Measurements from ENCODE around the gene GRWD1.

DNA sequence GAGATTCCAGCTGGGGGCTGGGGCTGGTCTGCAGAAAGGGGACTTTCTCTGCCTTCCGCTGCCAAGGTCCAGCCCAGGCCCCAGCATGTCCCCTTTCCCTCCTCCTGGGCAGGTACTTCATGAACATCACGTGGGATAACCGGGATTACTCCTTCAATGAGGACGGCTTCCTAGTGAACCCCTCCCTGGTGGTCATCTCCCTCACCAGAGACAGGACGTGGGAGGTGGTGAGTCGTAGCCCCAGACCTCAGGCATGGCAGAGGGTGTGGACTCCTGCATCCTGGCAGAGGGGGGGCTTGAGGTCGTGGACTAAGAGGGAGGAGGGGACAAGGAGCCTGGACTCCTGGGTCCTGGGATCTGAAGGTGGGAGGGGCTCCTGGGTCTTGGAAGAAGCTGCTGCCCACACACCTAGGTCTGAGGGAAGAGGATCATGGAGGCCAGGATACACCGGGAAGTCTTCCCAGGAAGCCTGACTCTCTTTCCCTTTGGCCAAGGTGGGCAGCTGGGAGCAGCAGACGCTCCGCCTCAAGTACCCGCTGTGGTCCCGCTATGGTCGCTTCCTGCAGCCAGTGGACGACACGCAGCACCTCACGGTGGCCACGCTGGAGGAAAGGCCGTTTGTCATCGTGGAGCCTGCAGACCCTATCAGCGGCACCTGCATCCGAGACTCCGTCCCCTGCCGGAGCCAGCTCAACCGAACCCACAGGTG lies 31.8 kb upstream of the GRWD1 start:
- TF ChIP-seq, protein P1, sequence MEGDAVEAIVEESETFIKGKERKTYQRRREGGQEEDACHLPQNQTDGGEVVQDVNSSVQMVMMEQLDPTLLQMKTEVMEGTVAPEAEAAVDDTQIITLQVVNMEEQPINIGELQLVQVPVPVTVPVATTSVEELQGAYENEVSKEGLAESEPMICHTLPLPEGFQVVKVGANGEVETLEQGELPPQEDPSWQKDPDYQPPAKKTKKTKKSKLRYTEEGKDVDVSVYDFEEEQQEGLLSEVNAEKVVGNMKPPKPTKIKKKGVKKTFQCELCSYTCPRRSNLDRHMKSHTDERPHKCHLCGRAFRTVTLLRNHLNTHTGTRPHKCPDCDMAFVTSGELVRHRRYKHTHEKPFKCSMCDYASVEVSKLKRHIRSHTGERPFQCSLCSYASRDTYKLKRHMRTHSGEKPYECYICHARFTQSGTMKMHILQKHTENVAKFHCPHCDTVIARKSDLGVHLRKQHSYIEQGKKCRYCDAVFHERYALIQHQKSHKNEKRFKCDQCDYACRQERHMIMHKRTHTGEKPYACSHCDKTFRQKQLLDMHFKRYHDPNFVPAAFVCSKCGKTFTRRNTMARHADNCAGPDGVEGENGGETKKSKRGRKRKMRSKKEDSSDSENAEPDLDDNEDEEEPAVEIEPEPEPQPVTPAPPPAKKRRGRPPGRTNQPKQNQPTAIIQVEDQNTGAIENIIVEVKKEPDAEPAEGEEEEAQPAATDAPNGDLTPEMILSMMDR (IDR thresholded peaks at IDR 0.05): no peak
- no peak for TF ChIP-seq POLR2A (IDR thresholded peaks at IDR 0.05)
